Stimulated activated naive CD8-positive, alpha-beta T cell treated with anti-CD3 and anti-CD28 coated beads, Interleukin-15, Interleukin-2, amounts not matched to agents 100 ng/mL and 50 ng/mL, for 24 hours (primary cell): Measurements from ENCODE around the gene CITED1.

Source experiments
- H3K27ac Mint-ChIP-seq: one replicate; pipeline ENCODE4 v1.8.0; 2021; ENCODE audit warnings: mild to moderate bottlenecking, mixed read lengths
- H3K27me3 Mint-ChIP-seq: one replicate; pipeline ENCODE4 v1.8.0; 2021; ENCODE audit warnings: mixed read lengths
- H3K36me3 Mint-ChIP-seq: one replicate; pipeline ENCODE4 v1.8.0; 2021; ENCODE audit warnings: low read depth, mixed read lengths
- H3K4me1 Mint-ChIP-seq: one replicate; pipeline ENCODE4 v1.8.0; 2021; ENCODE audit warnings: low read depth, mixed read lengths
- H3K4me3 Mint-ChIP-seq: one replicate; pipeline ENCODE4 v1.8.0; 2021; ENCODE audit warnings: mild to moderate bottlenecking, mixed read lengths
- H3K9me3 Mint-ChIP-seq: one replicate; pipeline ENCODE4 v1.8.0; 2021; ENCODE audit warnings: mixed read lengths

Gene CITED1

DNA sequence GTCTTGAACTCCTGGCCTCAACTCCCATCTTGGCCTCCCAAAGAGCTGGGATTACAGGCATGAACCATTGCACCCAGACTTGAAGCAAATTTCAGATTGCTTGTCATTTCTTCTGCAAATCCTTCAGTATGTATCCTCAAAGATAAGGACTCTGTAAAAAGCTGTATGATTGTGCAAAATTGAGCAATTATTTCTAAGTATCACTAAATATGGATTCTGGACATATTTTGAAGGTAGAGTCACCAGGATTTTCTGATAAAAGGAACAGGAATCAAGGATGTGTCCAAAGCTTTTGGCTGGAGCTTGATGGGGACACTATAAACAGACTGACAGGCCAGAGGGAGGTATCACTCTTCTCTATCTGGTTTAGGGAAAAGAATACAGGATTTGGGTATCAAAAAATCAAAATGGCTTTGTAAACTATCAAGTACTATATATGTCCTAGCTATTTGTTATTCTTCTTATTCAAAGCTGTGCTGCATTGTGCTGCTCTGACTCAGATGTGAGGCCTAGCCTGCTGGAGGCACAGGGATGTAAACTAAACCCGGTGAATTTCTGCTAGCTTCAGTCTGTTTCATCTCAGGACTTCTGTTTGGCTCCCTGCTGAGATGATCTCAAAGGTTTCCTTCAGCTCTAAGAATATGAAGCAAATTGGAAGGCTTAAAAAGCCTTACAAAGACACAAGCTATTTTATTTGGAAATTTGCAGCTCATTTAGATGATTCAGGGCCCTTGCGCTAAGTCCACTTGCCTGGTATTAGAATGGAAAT is 36.9 kb downstream of the CITED1 start:
- H3K36me3 Mint-ChIP-seq: peaks cover 51% of the 10 kb centered on the region
- no peaks in the 10 kb centered on the region for H3K9me3 Mint-ChIP-seq
- no peak overlapping the region for H3K4me3 Mint-ChIP-seq
- no peaks in the 10 kb centered on the region for H3K27me3 Mint-ChIP-seq
- peaks cover 33% of the 10 kb centered on the region for H3K4me1 Mint-ChIP-seq
- no peak overlapping the region for H3K27ac Mint-ChIP-seq

DNA sequence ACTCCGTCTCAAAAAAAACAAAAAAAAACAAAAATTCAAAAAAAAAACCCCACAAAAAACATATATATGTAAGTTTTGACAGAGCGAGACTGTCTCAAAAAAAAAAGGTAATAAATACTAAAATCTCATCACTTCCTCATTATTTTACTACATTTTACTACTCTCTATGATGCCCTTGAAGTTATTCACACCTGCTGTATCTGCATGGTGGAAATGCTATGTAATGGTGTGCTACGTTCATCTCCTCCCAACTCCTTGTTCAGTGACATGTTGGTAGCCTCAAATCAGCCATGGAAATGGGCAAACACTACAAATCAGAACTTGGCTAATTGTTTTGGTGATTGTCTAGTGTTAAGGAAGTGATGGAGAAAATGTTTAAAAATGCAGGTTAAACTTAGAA is 40.5 kb downstream of the CITED1 start:
- Mint-ChIP-seq H3K9me3 (no peaks in the 10 kb centered on the region), H3K36me3 (peaks cover 26% of the 10 kb centered on the region), H3K4me3 (no peak overlapping the region), H3K27ac (no peak overlapping the region), H3K4me1 (peaks cover 6% of the 10 kb centered on the region), H3K27me3 (no peaks in the 10 kb centered on the region)

- Mint-ChIP-seq H3K9me3 (no peaks in the 10 kb centered on the region), H3K4me1 (no peaks in the 10 kb centered on the region), H3K4me3 (no peak overlapping the region), H3K36me3 (no peaks in the 10 kb centered on the region), H3K27me3 (peaks cover 3% of the 10 kb centered on the region), H3K27ac (no peak overlapping the region)
These were observed 43.6 kb downstream of the CITED1 start for GRCh38 chrX:72262077-72262476.

DNA sequence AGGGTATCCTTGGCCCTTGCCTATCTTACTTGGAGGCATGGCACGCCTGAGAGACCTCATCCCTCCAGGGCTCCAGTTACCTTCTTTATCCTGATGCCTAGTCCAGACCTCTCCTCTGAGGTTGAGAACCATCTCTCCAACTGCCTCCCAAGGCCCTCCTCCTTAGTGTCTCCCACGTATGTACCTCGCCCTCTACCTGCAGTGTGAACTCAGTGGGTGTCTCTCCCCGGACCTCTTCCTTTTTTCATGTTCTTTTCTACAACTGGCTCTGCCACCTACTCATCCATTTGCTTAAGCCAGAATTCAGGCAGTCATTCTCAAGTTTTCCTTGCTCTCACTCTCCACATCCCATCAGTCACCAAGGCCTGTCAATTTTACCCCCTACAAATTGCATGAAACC is 45.3 kb downstream of the CITED1 start:
- Mint-ChIP-seq H3K27me3 (peaks cover 12% of the 10 kb centered on the region), H3K4me1 (no peaks in the 10 kb centered on the region), H3K4me3 (no peak overlapping the region), H3K27ac (no peak overlapping the region), H3K36me3 (no peaks in the 10 kb centered on the region), H3K9me3 (no peaks in the 10 kb centered on the region)

DNA sequence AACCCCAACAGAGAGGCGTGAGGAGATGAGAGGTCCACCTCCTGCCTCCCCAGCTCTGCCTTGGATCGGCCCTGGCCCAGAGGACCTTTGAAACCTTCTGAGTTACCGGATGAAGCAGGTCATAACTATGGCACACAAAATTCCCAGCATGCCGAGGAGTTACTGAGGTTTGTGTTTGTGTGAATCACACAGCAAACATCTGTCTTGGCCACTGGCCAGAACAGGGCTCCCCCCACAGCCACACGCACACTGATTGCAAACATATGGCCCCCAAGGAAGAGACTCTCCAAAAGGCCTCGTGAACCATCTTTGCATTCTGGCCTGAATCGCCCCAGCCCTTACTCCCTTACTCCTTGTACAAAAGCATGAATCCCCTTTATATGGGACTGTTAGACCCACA is 47.5 kb downstream of the CITED1 start:
- Mint-ChIP-seq H3K27me3 (peaks cover 23% of the 10 kb centered on the region), H3K4me1 (no peaks in the 10 kb centered on the region), H3K36me3 (no peaks in the 10 kb centered on the region), H3K9me3 (no peaks in the 10 kb centered on the region), H3K4me3 (no peak overlapping the region), H3K27ac (no peak overlapping the region)

DNA sequence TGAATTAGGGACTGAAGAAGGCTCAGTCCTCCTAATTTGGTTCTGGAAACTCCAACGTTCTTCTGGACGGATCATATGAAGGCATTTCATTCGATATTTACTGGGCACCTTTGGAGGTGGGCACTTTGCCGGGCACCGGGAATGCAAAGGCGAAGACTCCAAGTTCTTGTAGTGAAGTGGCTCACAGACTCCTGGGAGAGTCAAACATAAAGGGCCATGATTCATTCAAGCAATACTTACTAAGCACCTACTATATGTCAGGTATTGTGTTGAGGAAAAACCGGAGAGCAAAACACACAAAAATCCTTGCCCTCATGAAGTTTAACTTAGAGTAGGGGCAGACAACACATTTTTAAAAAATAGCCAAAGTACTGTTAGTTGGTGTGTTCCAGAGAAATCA is 49.9 kb downstream of the CITED1 start:
- H3K4me1 Mint-ChIP-seq: no peaks in the 10 kb centered on the region
- no peak overlapping the region for H3K4me3 Mint-ChIP-seq
- H3K27ac Mint-ChIP-seq: no peak overlapping the region
- H3K27me3 Mint-ChIP-seq: peaks cover 28% of the 10 kb centered on the region
- no peaks in the 10 kb centered on the region for H3K36me3 Mint-ChIP-seq
- H3K9me3 Mint-ChIP-seq: no peaks in the 10 kb centered on the region

DNA sequence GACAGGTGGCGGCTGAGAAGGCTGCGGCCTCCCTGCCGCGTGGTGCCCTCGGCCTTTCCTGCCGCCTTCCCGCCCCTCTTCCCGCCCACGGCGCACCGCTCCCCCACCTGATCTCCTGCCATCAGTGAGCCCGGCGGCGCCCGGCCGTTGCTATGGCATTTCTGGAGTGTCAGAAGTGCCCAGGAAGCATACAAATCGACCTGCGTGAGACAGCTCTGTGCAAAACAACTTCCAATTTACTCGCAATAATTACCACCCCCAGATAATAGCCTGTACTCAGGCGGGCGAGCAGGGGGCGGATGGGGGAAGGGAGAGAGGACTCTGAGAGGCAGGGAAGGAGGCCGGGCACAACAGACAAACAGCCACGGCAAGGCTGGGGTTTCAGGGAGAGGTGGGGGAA is 50.3 kb downstream of the CITED1 start:
- H3K4me1 Mint-ChIP-seq: no peaks in the 10 kb centered on the region
- H3K36me3 Mint-ChIP-seq: no peaks in the 10 kb centered on the region
- H3K4me3 Mint-ChIP-seq: no peak overlapping the region
- no peaks in the 10 kb centered on the region for H3K9me3 Mint-ChIP-seq
- H3K27ac Mint-ChIP-seq: no peak overlapping the region
- H3K27me3 Mint-ChIP-seq: peaks cover 28% of the 10 kb centered on the region

DNA sequence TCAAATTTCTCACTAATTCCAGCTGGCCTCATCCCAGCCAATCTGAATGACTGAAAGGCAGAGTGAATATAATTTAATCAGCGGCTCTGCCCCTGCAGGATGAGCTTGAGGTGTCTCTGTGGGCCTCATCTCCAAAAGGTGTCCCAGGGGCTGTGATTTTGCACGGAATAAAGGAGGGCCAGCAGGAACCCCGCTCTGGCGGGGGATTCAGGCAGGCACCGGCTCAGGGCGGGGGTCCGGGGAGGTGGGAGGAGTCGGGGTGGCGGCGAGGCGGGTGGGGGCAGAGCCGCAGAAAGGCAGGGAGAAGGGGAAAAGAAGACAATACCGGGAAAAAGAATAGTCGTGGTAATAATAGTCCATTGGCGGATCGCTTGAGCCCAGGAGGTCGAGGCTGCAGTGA is 50.9 kb downstream of the CITED1 start:
- H3K36me3 Mint-ChIP-seq: no peaks in the 10 kb centered on the region
- H3K9me3 Mint-ChIP-seq: no peaks in the 10 kb centered on the region
- H3K27me3 Mint-ChIP-seq: peaks cover 28% of the 10 kb centered on the region
- H3K4me3 Mint-ChIP-seq: no peak overlapping the region
- no peak overlapping the region for H3K27ac Mint-ChIP-seq
- no peaks in the 10 kb centered on the region for H3K4me1 Mint-ChIP-seq

DNA sequence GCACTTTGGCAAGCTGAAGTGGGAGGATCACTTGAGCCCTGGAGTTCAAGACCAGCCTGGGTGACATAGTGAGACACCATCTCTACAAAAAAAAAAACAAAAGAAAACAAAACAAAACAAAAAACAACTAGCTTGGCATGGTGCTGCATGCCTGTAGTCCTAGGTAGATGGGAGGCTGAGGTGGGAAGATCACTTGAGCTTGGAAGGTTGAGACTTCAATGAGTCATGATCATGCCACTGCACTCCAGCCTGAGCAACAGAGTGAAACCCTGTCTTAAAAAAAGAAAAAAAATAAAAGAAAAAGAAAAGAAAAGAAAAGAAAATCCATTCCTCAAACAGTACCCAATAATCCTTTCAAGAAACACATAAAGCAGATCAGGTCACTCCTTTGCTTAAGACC is 52.0 kb downstream of the CITED1 start:
- no peak overlapping the region for H3K4me3 Mint-ChIP-seq
- H3K4me1 Mint-ChIP-seq: no peaks in the 10 kb centered on the region
- peaks cover 28% of the 10 kb centered on the region for H3K27me3 Mint-ChIP-seq

More for the DNA sequence above, 52.0 kb downstream of the CITED1 start:
- no peaks in the 10 kb centered on the region for H3K36me3 Mint-ChIP-seq
- no peaks in the 10 kb centered on the region for H3K9me3 Mint-ChIP-seq
- H3K27ac Mint-ChIP-seq: no peak overlapping the region
